ENCODE data around the gene OR51I1.

Gene OR51I1

GRCh38 chr11:5441414-5441813, at the start of gene OR51I1:
Gene OR51I1, minus strand, starts transcription at chr11:5441514. Its CDS starts 0 bp downstream, at chr11:5441514.
- DNase-seq, result no peak

GRCh38 chr11:5489576-5490357, 48.5 kb upstream of the OR51I1 start:
- DNase-seq, result no peak

- no peak for DNase-seq
Observed at GRCh38 chr11:5488798-5489399, 47.6 kb upstream of the OR51I1 start.

- no peak for DNase-seq
Observed at GRCh38 chr11:5488385-5488784, 47.1 kb upstream of the OR51I1 start, which contains the start of gene OR52D1. Gene OR52D1, plus strand, starts transcription at chr11:5488685. Its CDS starts 22 bp downstream, at chr11:5488707.

GRCh38 chr11:5486421-5486820, 45.1 kb upstream of the OR51I1 start:
- DNase-seq, result no peak

- no peak for DNase-seq
Observed at GRCh38 chr11:5486003-5486402, 44.7 kb upstream of the OR51I1 start.

- DNase-seq, result peak; percentile 29
Observed at GRCh38 chr11:5476186-5476819, 35.0 kb upstream of the OR51I1 start.

- no peak for DNase-seq
Observed at GRCh38 chr11:5473921-5474320, 32.6 kb upstream of the OR51I1 start.

- no peak for DNase-seq
Observed at GRCh38 chr11:5467527-5467926, 26.2 kb upstream of the OR51I1 start.

GRCh38 chr11:5460983-5461621, 19.8 kb upstream of the OR51I1 start:
- no peak for DNase-seq

- DNase-seq, result no peak
Observed at GRCh38 chr11:5449432-5449831, 8.1 kb upstream of the OR51I1 start.

- no peak for DNase-seq
Observed at GRCh38 chr11:5449023-5449422, 7.7 kb upstream of the OR51I1 start, which contains the start of gene OR51I2. Gene OR51I2, plus strand, starts transcription at chr11:5449323. Its CDS starts 4,166 bp downstream, at chr11:5453489.

- no peak for DNase-seq
Observed at GRCh38 chr11:5443835-5444393, 2.6 kb upstream of the OR51I1 start.

GRCh38 chr11:5423131-5423530, 18.2 kb downstream of the OR51I1 start:
- DNase-seq, result no peak

- DNase-seq, result no peak
Observed at GRCh38 chr11:5421811-5422210, 19.5 kb downstream of the OR51I1 start, which contains the start of gene OR51Q1. Gene OR51Q1, plus strand, starts transcription at chr11:5422111. Its CDS starts 90 bp downstream, at chr11:5422201.

GRCh38 chr11:5420993-5421392, 20.3 kb downstream of the OR51I1 start:
- no peak for DNase-seq

- no peak for DNase-seq
Observed at GRCh38 chr11:5405173-5405572, 36.1 kb downstream of the OR51I1 start.

- DNase-seq, result no peak
Observed at GRCh38 chr11:5398936-5399335, 42.4 kb downstream of the OR51I1 start.

- DNase-seq, result no peak
Observed at GRCh38 chr11:5394091-5394490, 47.2 kb downstream of the OR51I1 start.
